ENCODE data around the gene SMIM36. TPM values are rescaled to one million over a fixed set of nuclear protein-coding genes. Genes with fewer than 3 reads are reported as not detected.
A peak's percentile ranks its signal among the peaks of the same experiment; 100 is the strongest.

Gene SMIM36
- total RNA-seq, 1 donor from 2014 or later = not detected

GRCh38 chr17:55458978-55459377 is 52.3 kb downstream of the SMIM36 start:
- no peak overlapping the region for H3K4me3 ChIP-seq
- no peaks in the 10 kb centered on the region for H3K27me3 ChIP-seq (ENCODE audit: low read depth)
- no peak for ATAC-seq
- H3K9me3 ChIP-seq = no peaks in the 10 kb centered on the region
- TF ChIP-seq CTCF (IDR thresholded peaks at IDR 0.05) = no peak
- peaks cover 3% of the 10 kb centered on the region for H3K4me1 ChIP-seq
- intact Hi-C loops (cut with DNase I) = no loop called here
- no peak overlapping the region for H3K27ac ChIP-seq
- DNase-seq = no peak
- no peaks in the 10 kb centered on the region for H3K36me3 ChIP-seq

- intact Hi-C loops (cut with DNase I) = no loop called here
Measured at GRCh38 chr17:55458287-55458900, 52.9 kb downstream of the SMIM36 start.

GRCh38 chr17:55456307-55457240 is 54.7 kb downstream of the SMIM36 start:
- no peak for DNase-seq
- peaks cover 18% of the 10 kb centered on the region for H3K4me1 ChIP-seq
- intact Hi-C loops (cut with DNase I) = no loop called here
- no peak for TF ChIP-seq CTCF (IDR thresholded peaks at IDR 0.05)
- no peaks in the 10 kb centered on the region for H3K9me3 ChIP-seq
- H3K4me3 ChIP-seq = no peak overlapping the region
- no peaks in the 10 kb centered on the region for H3K36me3 ChIP-seq
- H3K27me3 ChIP-seq (ENCODE audit: low read depth) = no peaks in the 10 kb centered on the region
- ATAC-seq = no peak
- H3K27ac ChIP-seq = no peak overlapping the region

More at GRCh38 chr17:55458287-55458900, 52.9 kb downstream of the SMIM36 start:
- H3K27ac ChIP-seq = no peak overlapping the region
- no peaks in the 10 kb centered on the region for H3K9me3 ChIP-seq
- DNase-seq = no peak
- ATAC-seq = no peak
- TF ChIP-seq CTCF (IDR thresholded peaks at IDR 0.05) = no peak
- peaks cover 8% of the 10 kb centered on the region for H3K4me1 ChIP-seq
- H3K36me3 ChIP-seq = no peaks in the 10 kb centered on the region
- no peaks in the 10 kb centered on the region for H3K27me3 ChIP-seq (ENCODE audit: low read depth)
- H3K4me3 ChIP-seq = no peak overlapping the region

GRCh38 chr17:55454906-55455474 is 56.3 kb downstream of the SMIM36 start:
- TF ChIP-seq CTCF (IDR thresholded peaks at IDR 0.05) = no peak
- Histone ChIP-seq H3K36me3 (no peaks in the 10 kb centered on the region), H3K27ac (no peak overlapping the region), H3K4me1 (peaks cover 23% of the 10 kb centered on the region), H3K27me3 (ENCODE audit: low read depth) (no peaks in the 10 kb centered on the region), H3K9me3 (no peaks in the 10 kb centered on the region), H3K4me3 (no peak overlapping the region)
- DNase-seq = no peak
- peak; percentile 11 to 32 for ATAC-seq
- intact Hi-C loops (cut with DNase I) = no loop called here

DNA sequence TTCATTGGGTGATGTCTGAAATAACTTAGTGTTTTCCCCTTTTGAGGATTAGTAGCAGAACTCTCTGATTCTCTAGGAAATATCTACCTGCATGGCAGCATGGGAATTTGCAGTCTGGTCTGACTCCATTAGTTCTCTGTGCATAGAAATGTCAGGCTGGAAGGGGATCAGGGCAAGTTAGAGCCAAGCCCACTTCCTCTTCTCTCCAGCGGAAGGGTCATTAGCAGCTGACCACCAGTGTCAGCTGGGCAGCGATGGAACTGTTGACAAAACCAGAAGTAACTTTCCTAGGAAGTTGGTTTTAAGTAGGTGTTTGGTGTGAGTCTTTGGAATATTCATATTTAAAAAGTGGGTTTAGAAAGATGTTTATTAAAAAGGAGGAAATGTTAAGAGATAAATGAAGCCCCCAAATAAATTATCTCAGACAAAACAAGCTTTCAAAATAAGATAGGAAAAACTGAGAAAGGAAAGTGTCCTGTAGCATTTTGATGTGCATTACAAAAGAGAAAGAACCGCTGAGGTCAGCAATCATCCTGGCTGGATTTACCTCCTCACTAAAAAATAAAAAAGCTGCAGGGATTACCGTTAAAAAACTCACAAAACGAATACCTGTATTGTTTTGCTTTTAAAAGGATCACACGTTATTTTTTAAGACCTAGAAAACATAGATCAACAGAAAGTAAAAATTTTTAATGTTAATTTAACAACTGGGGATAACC is 57.3 kb downstream of the SMIM36 start:
- H3K4me3 ChIP-seq = no peak overlapping the region
- H3K9me3 ChIP-seq = no peaks in the 10 kb centered on the region
- H3K4me1 ChIP-seq = peaks cover 23% of the 10 kb centered on the region
- no peak for TF ChIP-seq CTCF (IDR thresholded peaks at IDR 0.05)
- no peaks in the 10 kb centered on the region for H3K36me3 ChIP-seq
- H3K27ac ChIP-seq = no peak overlapping the region
- intact Hi-C loops (cut with DNase I) = no loop called here
- DNase-seq (no peak), ATAC-seq (peak; percentile 48 to 64)
- no peaks in the 10 kb centered on the region for H3K27me3 ChIP-seq (ENCODE audit: low read depth)
